SU-DHL-6 (cell line): ENCODE measurements around the gene DNAJC5G.

Source experiments
- H2AFZ ChIP-seq: fragments of 200-600 bp; sonication (generic); 2 replicates; pipeline ENCODE4 v1.6.1; 2014; ENCODE audit warnings: low read depth, mild to moderate bottlenecking, moderate library complexity, mixed read lengths, antibody characterized with exemption, low read length; ENCODE audit not compliant: severe bottlenecking
- H3F3A ChIP-seq: fragments of 200-600 bp; shearing (Covaris generic); 2 replicates; pipeline ENCODE4 v1.6.0; 2016; ENCODE audit warnings: antibody characterized with exemption, mild to moderate bottlenecking; ENCODE audit not compliant: insufficient read depth
- H3K27ac ChIP-seq: fragments of 200-600 bp; sonication (generic); 2 replicates; pipeline ENCODE4 v1.5.1; 2016; ENCODE audit warnings: low read depth, mild to moderate bottlenecking, low read length, moderate library complexity, mixed read lengths
- H3K27me3 ChIP-seq: fragments of 200-600 bp; sonication (generic), shearing (Covaris generic); 2 replicates; pipeline ENCODE4 v1.6.0; 2014; ENCODE audit warnings: mild to moderate bottlenecking, low read length
- H3K36me3 ChIP-seq: fragments of 200-600 bp; sonication (generic); 2 replicates; pipeline ENCODE4 v1.6.1; 2014; ENCODE audit warnings: mild to moderate bottlenecking, low read length, mixed read lengths
- H3K4me2 ChIP-seq: fragments of 300-600, 200-600 bp; shearing (Covaris generic), sonication (generic); 2 replicates; pipeline ENCODE4 v1.6.0; 2014; ENCODE audit warnings: low read length, low read depth, mild to moderate bottlenecking; ENCODE audit not compliant: poor library complexity, severe bottlenecking
- H3K4me3 ChIP-seq: fragments of 200-600 bp; sonication (generic); 2 replicates; pipeline ENCODE4 v1.5.1; 2014; ENCODE audit warnings: antibody characterized with exemption, low read length, mild to moderate bottlenecking, mixed read lengths; ENCODE audit not compliant: insufficient read depth, poor library complexity, severe bottlenecking
- H3K79me2 ChIP-seq: fragments of 200-600 bp; sonication (generic); 2 replicates; pipeline ENCODE4 v1.6.1; 2014; ENCODE audit warnings: mild to moderate bottlenecking, low read length, moderate library complexity; ENCODE audit not compliant: insufficient read depth
- H3K9ac ChIP-seq: fragments of 200-600 bp; sonication (generic); 2 replicates; pipeline ENCODE4 v1.7.0; 2014; ENCODE audit warnings: mild to moderate bottlenecking, low read length
- H3K9me2 ChIP-seq: fragments of 200-600 bp; sonication (generic); replicated peaks from 2 replicates; pipeline ENCODE4 v1.6.1; 2014; ENCODE audit warnings: low read length; ENCODE audit not compliant: insufficient read depth
- H3K9me3 ChIP-seq: fragments of 200-600 bp; sonication (generic); 2 replicates; pipeline ENCODE4 v1.6.1; 2014; ENCODE audit warnings: low read length, mixed read lengths; ENCODE audit not compliant: insufficient read depth
- H4K20me1 ChIP-seq: fragments of 200-600 bp; sonication (generic); 2 replicates; pipeline ENCODE4 v1.6.1; 2014; ENCODE audit warnings: low read depth, mild to moderate bottlenecking, antibody characterized with exemption, low read length, moderate library complexity, mixed read lengths
- CTCF ChIP-seq: fragments of 200-600 bp; sonication (generic); IDR thresholded peaks from one replicate; pipeline ENCODE4 v1.5.1; 2017; ENCODE audit warnings: antibody characterized with exemption, mild to moderate bottlenecking, low read length, moderate library complexity; ENCODE audit not compliant: insufficient read depth, poor library complexity, severe bottlenecking
- EZH2phosphoT487 ChIP-seq: fragments of 200-600 bp; sonication (generic), shearing (Covaris generic); conservative IDR thresholded peaks from 2 replicates; pipeline ENCODE4 v1.6.1; 2018; ENCODE audit warnings: mild to moderate bottlenecking, antibody characterized with exemption, low read length, moderate library complexity, mixed read lengths

The DNAJC5G gene

GRCh38 chr2:27241761-27242613, 33.2 kb upstream of the DNAJC5G start:
- Histone ChIP-seq H3F3A (peaks cover 11% of the 10 kb centered on the region; the same call in 1 of the 2 replicates), H3K27me3 (no peaks in the 10 kb centered on the region), H3K9me2 (no peaks in the 10 kb centered on the region), H2AFZ (no peak overlapping the region), H3K79me2 (no peaks in the 10 kb centered on the region), H3K36me3 (no peaks in the 10 kb centered on the region; the same call in 1 of the 2 replicates), H4K20me1 (no peaks in the 10 kb centered on the region), H3K9me3 (no peaks in the 10 kb centered on the region), H3K27ac (no peak overlapping the region), H3K9ac (no peak overlapping the region), H3K4me3 (no peak overlapping the region), H3K4me2 (no peak overlapping the region)
- TF ChIP-seq EZH2phosphoT487 = no peak
- TF ChIP-seq CTCF = no peak

- no peaks in the 10 kb centered on the region; the same call in 1 of the 2 replicates for H3K36me3 ChIP-seq
- H2AFZ ChIP-seq = no peak overlapping the region
- H3K4me3 ChIP-seq = no peak overlapping the region
- no peaks in the 10 kb centered on the region for H3K79me2 ChIP-seq
- no peak overlapping the region for H3K27ac ChIP-seq
- H3K27me3 ChIP-seq = no peaks in the 10 kb centered on the region
- H3K9me2 ChIP-seq = no peaks in the 10 kb centered on the region
- no peaks in the 10 kb centered on the region for H4K20me1 ChIP-seq
- no peak overlapping the region for H3K4me2 ChIP-seq
- TF ChIP-seq EZH2phosphoT487 (no peak), CTCF (no peak)
- H3F3A ChIP-seq = peaks cover 14% of the 10 kb centered on the region; the same call in 1 of the 2 replicates
- H3K9ac ChIP-seq = no peak overlapping the region
- H3K9me3 ChIP-seq = no peaks in the 10 kb centered on the region
These were observed 32.6 kb upstream of the DNAJC5G start for GRCh38 chr2:27242614-27242951.

GRCh38 chr2:27243391-27244130, 31.7 kb upstream of the DNAJC5G start:
- Histone ChIP-seq H3K27ac (no peak overlapping the region), H3K9me2 (no peaks in the 10 kb centered on the region), H3K4me2 (no peak overlapping the region), H3F3A (peaks cover 15% of the 10 kb centered on the region; the same call in 1 of the 2 replicates), H3K27me3 (no peaks in the 10 kb centered on the region), H3K79me2 (no peaks in the 10 kb centered on the region), H3K9ac (no peak overlapping the region), H4K20me1 (no peaks in the 10 kb centered on the region), H3K4me3 (no peak overlapping the region), H3K9me3 (no peaks in the 10 kb centered on the region), H2AFZ (no peak overlapping the region), H3K36me3 (no peaks in the 10 kb centered on the region; the same call in 1 of the 2 replicates)
- TF ChIP-seq EZH2phosphoT487 = no peak
- TF ChIP-seq CTCF = no peak
